Amygdala (tissue), 56 donors: Measurements from ENCODE around the gene BNIP5.

Experiments
- DNase-seq, 56 donors: peaks; one replicate each; lab custom pipeline; 2025; lab: John Stamatoyannopoulos, UW

Gene BNIP5

DNA sequence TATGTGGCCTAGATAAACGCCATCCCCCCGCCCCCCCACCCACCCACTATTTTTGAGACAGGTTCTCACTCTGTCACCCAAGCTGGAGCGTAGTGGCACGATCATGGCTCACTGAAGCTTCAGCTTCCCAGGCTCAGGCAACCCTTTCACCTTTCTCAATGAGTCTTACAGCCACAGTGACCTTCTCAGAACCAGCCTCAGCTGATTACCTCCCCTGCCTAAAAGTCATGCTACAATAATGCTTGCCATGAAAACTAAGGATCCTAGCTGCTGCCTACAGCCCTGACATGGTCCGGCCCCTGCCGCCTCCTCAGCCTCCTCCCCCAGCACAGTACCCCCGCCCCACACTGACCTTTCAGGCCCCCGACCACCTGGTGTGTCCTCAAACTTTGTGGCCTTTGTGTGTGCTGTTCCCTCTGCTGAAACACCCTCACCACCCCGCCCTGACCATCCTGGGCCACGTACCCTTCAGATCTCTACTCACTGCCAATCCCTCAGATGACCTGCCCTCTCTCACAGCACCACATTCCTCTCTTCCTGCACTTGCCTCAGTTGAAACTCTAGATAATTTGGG, 35.5 kb downstream of the BNIP5 start:
- no peak for DNase-seq

DNA sequence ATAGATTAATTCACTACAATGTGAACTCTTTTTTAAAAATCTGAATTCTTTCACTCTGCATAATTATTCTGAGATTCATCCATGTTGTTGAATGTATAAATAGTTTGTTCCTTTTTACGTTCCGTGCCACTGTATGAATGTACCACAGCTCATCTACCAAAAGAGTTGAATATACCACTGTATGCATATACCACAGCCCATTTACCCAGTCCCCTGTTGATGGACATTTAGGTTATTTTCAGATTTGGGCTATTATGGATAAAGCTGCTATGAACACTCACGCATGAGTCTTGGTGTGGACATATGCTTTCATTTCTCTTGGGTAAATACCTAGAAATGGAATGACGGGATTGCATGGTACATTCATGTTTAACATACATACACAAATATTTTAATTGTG, 38.7 kb downstream of the BNIP5 start:
- no peak for DNase-seq

DNA sequence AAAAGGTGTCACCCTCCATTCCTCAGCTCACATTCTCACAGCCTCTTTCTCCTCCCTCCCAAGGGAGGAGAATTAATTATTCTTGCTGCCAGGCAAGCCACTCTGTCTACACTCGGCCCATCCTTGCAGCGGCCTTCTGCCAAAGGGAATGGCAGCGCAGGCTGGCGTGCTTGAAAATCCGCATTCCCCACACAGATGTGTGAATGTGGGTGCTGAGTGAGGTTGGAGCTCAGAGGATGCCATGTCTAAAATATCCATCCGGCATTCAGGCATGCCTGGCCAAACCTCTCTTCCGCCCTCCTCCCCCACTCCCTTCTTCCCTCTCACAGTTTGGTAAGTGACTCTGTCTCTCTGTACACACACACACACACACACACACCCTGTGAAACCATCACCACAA, 39.2 kb downstream of the BNIP5 start:
- peak in 2 of 56 donors; percentile 8 to 25 for DNase-seq

DNA sequence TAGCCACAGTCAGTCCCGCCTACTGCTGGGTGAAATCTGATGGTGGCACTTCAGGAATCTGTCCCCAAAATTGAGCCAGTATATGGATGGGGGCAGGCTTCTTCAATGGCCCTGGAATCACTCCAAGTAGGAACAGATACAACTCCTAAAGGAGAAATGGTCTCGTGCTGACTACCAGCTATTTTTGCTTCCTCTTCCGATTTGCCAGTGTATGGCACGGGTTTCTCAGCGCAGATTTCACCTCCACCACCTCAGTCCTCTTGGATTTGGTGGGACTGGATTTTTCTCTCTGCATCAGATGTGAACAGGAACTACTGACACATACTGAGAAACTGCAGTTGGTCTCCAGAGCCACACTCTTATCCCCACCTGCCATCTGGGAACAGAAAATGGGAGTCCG, 39.6 kb downstream of the BNIP5 start:
- no peak for DNase-seq

DNA sequence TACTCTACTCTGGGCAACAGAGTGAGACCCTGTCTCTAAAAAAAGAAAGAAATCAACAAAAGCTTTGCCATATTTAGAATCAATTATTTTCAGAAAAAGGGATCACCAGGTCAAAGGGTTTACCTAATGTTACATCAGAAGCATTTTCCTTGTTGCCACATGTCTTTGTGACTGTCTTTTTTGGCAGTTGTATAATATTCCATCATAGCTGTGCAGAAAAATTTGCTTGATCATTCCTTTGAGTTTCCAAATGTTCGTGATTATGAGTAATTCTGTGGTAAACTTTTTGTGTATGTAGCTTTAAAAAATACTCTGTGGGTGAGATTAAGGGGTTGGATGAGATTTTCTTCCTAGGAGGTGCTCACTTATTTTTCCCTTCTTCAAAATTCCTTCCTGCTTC, 40.4 kb downstream of the BNIP5 start:
- DNase-seq, result no peak

DNA sequence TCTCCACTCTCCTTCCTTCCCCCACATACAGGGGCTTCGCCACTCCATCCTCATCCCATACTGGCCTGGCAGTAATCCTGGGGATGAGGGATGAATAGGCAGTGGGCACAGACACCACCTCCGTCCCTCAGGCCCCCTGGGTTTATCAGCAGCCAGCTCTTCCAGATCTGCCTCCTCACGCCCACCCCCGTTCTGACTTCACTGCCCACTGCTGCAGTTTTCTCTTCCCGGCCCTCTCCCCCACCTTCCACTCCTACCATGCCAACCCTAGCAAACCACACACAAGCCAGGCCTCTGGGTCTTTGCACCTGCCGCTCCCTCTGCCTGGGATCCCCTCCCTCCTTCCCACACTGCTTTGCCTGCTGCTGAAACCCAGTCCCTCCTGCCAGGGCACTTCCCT, 44.5 kb downstream of the BNIP5 start:
- DNase-seq, result no peak

DNA sequence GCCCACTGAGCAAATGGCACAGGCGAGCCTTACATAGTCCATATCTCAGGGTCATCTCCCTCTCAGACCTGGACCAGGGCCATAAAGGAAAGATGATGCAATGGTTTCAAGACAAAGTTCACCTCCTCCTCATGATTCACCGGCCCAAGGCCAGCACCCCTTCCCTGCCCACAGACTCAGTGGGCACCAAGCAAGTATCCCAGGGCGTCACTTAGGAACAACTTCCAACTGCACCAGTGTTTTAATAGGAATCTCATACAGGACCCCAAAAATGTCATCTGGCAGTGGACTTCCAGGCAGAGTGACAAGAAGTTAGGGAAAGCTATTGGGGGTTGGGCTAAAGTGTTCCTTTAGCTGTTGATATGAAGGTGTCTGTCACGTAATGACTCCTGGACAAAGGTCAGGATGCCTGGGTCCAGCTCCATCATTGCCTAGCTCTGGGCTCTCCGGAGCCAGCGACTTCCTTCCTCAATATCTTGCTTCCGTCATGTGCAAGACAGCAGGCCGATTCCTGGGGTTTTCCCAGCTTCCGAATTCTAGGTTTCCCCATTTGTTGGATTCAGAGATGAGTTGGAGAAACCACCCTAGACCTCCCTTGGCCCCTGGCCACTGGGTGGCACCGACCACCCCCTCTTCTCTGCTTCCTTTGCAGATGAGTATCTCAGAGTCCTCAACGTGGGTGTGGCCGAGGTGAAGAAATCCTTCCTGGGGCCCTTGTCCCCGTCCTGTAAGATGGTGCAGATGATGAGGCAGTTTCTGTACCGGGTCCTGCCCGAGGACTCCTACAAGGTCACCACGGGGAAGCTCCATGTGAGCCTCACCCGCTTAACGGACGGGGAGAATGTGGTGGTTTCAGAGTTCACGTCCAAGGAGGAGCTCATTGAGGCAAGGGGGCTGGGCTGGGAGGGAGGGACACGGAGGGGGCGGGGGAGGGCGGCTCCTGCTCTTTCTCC, 45.7 kb downstream of the BNIP5 start:
- DNase-seq, result no peak

DNA sequence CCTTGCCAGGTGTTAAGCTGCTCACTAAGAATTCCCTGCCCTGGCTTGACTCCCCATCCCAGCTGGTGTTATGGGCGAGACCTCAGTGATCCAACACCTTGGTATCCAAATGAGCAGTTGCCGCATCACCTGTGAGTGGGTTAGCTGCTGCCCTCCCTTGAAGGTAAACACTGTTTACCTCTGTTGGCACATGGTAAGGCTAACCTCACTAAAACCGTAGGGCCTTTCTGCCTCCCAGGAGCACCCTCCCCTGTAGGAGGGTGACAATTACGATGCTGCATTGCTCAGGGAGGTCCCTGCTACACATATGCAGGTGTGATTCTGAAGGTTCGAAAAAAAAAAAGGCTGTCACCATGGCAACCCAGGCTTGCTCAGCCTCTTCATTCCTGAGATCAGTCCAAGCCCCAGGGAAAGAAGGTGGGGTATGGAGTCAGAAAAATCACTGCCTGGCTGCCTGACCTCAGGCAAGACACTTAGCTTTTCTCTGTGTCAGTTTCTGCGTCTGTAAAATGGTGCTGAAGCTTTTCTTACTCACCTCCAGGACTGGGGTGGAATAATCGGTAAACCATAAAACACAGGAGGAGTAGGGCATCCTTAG, 47.3 kb downstream of the BNIP5 start:
- peak in 3 of 56 donors; percentile 10 to 13 (median 11) for DNase-seq

DNA sequence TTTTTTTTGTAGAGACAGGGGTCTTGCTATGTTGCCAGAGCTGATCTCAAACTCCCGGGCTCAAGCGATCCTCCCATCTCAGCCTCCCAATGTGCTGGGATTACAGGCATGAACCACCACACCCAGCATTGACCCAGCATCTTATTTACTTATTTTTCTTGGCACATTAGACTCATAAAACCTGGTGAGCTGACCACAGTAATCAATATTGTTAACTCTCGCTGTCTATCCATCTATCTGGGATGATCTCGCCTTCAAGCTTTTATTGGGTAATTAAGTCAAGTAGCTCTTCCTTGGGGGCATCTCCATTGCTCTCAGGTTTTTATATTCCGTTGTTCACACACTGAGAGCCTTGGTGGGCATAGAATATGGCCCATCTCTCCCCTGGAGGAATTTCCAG, 49.8 kb downstream of the BNIP5 start:
- DNase-seq, result no peak

DNA sequence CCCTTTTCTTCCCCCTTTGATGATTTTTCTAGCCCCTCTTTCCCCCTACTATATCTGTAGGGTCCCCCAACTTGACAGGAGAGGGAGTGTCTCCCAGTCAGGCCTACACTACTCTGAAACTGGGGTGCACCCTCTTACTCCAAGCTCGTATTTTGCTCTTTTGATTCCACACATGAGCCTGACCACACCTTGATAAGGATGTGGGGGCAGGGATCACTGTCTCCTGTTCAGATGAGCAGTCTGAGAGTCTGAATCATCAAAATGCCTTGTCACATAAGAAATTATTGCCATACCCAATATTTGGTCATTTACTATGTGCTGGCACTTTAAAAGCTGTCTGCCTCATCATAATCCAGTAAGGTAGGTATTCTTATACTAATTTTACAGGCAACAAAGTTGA, 50.9 kb downstream of the BNIP5 start:
- DNase-seq, result no peak

DNA sequence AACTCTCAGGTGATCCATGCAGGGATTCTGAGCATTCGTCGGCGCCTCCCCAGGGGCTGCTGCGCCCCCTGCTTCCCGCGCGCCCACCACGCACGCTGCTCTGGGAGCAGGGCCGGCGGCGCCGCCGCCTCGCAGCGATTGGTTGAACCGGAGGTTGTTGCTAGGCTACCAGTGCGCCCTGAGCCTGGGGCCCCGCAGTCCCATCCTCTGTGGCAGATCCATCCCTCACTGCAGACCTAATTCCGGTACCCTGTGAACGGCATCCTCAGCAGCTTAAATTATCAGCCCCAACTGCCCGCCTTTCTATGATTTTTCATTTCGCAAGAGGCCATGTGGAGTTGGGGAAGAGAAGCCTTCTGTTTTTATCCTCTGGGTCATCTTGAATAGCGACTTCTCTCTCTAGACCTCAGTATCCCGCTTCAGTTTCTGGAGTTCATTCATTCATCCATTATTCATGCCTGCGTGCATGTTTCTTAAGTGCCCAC, 51.5 kb downstream of the BNIP5 start:
- peak in 37 of 56 donors; percentile 4 to 60 (median 26) for DNase-seq

DNA sequence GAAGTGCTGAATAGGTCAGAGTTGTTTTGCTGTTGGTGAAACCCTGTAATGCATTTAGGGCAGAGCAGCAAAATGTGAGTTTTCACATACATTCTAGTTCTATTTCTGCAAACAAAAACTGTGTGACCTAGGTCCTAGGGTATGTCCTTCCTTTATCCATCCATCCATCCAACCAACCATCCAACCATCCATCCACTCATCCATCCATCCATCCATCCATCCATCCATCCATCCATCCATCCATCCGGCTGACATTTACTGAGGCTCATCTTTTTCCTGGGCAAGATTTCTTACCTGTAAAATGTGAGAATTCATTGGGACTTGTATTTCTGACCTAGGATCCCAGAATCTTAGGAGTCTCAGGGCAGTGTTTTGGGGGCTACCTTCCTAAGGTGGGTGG, 52.3 kb downstream of the BNIP5 start:
- no peak for DNase-seq

DNA sequence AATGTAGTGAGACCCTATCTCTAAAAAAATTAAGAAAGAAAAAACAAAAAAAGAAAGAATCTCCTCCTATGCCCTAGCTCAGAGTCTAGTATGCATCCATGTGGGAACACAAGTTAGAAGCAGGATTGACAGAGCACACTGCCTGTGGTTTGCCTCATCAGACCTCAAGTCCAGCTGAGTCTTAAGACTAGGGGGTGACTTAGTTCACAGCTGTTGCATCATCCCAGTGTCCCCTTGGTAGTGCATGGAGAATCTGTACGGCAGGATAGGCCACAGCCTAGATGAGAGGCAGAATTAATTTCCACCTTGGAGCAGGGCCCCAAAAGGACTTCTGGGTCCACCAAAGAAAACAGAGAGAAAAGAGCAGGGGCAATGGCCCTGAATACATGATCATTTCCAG, 53.1 kb downstream of the BNIP5 start:
- DNase-seq, result no peak

DNA sequence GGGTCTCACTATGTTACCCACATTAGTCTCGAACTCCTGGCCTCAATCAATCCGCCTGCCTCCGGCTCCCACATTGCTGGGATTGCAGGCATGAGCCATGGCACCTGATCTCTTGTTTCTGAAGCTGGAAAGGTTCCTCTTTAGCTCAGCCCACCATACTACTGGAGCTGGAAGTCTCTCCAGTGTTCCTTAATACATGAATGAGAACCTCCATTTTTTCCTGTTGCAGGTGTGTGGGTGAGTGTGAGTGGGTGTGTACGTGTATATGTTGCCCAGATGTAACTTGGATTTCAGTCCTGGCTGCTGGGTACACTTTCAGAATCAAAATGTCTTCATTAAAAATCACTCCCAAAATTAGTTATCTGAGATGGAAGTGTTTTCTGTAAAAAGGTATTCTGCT, 55.7 kb downstream of the BNIP5 start:
- DNase-seq, result no peak

DNA sequence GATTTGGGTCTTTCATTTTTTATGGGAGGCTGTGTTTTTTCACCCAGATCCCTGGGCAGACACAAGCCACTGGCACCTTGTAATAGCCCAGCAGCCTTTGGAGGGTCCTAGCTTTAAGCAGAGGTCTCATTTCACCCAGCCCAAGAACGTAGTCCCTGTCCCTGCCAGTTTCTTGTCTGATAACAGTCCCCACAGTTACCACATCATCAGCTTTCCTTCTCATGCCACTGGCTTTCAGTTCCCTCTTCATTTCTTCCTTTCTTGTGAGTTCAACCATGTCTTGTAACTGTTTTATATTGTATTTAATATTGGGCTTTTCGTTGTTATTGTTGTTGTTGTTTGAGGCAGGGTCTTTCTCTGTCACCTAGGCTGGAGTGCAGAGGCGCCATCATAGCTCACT, 56.2 kb downstream of the BNIP5 start:
- DNase-seq, result no peak

DNA sequence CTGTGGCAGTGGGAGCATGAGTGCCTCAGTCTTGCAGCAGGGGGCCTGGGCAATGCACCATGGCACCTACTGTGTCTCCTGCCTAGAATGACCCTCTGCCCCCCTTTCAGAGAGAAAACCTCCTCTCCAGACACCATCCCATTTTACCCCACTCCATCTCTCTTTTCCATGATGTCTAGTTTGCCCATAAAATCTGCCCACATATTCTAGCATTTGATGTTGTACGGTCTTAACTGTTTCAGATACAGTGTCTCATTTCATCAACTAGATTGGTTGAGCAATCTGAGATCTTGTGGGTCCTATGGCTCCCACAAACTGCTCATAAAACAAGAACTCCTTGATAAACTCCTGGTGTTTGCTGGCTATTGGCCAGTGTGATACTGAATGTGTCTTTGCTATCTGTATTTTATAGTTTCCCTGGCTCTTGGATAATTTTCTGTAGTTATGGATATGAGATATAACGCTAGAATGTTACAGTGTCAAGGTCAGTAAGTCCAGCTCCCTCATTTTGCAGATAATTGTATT, 58.7 kb downstream of the BNIP5 start:
- no peak for DNase-seq

DNA sequence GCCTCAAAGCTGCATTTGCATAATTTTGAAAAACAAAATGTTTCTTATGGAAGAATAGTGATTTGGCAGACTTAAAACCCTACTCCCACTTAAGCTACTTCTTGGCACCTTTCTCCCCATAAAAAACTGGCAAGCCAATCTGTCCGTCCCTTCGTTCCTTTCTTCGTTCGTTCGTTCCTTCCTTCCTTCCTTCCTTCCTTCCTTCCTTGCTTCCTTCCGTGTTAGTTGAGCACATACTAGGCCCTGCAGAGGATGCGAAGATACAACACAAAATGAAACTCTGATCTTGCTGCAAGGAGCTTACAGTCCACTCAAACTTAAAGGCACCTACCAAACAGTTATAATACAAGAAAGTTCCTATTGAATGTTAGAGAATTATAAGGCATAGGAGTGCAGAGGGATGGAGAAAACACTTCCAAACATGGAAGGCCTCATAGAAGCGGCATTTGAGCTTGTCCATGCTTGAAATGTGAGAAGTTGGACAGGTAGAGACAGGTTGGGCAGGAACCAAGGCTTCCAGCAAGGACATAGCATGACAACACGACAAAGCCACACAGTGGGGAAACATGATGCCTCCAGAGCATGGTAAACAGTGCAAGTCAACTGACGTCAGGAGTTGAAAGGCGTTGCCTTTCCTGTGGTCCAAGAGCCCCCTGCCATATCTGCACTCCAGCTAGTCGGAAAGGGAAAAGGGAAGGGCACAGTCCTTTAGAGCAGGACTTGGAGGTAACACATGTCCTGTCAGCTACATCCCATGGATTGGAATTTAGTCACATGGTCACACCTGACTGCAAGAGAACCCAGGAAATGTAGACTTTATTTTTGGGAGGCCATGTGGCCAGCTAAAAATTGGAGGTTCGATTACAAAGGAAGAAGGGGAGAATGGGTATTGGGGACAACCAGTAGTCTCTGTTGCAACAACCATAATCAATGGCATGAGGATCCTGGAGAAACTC, 59.8 kb downstream of the BNIP5 start:
- no peak for DNase-seq

DNA sequence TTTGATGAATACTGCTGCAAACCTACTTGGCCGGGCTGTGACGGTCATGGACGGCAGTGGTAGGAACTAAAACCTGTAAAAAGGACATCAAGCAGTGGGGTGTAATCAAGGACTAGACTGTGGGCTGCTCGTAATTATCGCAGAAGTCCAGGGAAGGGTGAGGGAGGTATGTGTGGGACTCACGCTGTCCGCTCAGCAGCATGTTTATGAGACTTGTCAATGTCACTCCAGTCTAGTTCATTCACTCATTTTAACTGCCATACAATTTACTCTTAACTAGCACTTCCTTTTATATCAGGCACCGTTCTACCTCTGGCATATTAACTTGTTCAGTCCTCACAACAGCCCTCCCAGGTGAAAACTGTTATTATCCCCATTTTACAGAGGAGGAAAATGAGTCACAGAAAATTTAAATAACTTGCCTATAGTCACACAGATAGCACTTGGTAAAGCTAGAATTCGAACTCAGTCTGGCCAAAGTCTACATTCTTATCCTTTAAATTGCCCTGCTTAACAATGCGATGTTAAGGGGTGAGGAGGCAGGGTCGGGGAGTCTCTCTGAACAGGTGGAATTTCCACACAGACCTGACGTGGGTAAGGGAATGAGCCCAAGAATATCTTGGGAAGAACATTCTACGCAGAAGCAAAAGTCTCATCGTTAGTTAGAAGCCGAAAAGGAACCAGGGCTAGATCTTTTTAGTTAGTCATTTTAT, 62.7 kb downstream of the BNIP5 start:
- no peak for DNase-seq

DNA sequence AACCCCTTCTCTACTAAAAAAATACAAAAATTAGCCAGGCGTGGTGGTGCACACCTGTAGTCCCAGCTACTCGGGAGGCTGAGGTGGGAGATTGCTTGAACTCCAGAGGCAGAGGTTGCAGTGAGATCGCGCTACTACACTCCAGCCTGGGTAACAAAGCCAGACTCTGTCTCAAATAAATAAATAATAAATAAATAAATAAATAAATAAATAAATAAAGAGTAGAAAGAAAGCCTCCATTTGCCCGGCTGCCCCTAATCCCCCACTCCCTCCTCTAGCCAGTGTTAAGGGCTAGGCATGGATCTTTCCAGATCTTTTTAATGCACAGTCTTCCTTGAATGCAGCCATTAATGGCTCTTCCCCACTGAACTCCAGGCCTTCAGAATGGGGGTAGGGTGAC, 63.6 kb downstream of the BNIP5 start:
- DNase-seq, result no peak

DNA sequence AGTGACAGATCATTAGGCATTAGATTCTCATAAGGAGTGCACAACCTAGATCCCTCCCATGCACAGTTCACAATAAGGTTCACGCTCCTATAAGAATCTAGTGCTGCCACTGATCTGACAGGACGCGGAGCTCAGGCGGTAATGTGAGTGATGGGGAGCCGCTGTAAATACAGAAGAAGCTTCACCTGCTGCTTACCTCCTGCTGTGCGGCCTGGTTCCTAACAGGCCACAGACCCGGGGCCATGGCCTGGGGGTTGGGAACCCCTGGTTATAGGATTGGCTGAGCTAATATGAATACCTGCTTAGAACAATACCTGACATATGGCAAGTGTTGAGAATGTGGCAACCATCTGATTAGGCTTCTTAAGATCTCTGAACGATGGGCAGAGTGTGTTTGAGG, 64.5 kb downstream of the BNIP5 start:
- DNase-seq, result no peak
